IPS DF 4.7 (cell line): Measurements from ENCODE around the gene ARL2BP.
"Not testable (repeated sequence)": the region's sequence is repeated elsewhere in the genome, so short reads cannot be mapped to it uniquely, and the experiment has no call there.

Experiments used
- DNase-seq: peaks from one replicate; pipeline ENCODE4 v3.0.0-alpha.2; 2013; ENCODE audit warnings: low spot score; ENCODE audit errors: extremely low read depth

The ARL2BP gene

DNA sequence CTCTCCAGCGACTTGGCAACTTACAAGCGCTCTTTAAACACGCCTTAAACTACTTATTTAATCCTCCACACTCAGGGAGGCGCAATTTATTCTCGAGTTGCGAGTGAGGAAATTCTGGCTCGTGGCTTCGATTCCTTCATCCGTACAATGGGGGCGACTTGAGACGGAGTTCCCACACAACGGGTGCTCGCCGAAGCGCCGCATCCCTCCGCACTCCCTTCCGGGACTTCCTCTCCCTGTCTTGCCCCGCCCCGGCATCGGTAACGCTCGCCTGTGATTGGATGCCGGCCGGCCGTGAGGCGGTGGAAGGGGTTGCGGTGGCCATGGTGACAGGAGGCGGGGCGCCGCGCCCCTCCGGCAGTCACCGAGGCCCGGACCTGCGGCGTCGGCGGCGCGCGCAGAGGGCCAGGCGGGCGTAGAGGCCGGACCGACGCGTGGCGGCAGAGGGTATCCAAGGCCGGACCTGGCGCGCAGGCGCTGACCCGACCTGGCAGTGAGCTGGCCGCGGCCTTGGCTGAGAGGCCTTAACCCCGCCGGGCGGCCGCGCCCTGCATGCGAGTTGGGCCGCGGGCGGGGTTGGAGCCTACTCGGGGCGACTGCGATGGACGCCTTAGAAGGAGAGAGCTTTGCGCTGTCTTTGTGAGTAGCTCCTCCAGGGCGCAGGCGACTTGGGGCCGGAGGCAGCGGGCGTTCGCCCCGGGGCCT, at the start of gene ARL2BP:
Gene ARL2BP, plus strand, starts transcription at position 493 of the 705 bp plus-strand sequence. Its CDS starts 109 bp downstream, at position 602.
- peak; percentile 87 for DNase-seq

- no peak for DNase-seq
These were observed 48.8 kb upstream of the ARL2BP start for GRCh38 chr16:57196286-57196685.

GRCh38 chr16:57196753-57197152, 48.3 kb upstream of the ARL2BP start:
- no peak for DNase-seq

- not testable (repeated sequence) for DNase-seq
These were observed 44.7 kb upstream of the ARL2BP start for GRCh38 chr16:57200321-57200720.

DNA sequence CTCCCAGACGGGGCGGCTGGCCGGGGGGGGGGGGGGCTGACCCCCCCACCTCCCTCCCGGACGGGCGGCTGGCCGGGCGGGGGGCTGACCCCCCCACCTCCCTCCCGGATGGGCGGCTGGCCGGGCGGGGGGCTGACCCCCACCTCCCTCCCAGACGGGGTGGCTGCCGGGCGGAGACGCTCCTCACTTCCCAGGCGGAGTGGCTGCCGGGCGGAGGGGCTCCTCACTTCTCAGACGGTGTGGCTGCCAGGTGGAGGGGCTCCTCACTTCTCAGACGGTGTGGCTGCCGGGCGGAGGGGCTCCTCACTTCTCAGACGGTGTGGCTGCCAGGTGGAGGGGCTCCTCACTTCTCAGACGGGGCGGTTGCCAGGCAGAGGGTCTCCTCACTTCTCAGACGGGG, 44.1 kb upstream of the ARL2BP start:
- not testable (repeated sequence) for DNase-seq

- DNase-seq = no peak
These were observed 42.8 kb upstream of the ARL2BP start for GRCh38 chr16:57202095-57202886.

DNA sequence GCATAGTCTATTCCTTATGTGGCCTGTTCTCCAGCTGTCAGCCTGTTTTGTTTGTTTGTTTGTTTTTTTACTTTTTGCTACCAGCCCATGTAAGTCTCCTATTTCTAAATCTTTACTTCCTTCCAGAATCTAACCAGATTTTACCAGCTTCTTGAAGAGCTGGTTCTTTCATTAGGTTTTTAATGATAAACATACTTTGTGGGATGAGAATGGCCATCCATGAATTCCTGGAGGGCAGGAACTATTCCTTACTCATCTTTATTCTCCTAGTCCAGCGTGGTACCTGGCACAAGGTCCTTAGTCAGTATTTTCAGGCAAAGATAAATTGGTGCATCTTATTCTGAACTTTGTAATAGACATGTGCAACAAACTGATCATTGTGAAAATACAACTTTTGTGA, 41.6 kb upstream of the ARL2BP start:
- DNase-seq = no peak

DNA sequence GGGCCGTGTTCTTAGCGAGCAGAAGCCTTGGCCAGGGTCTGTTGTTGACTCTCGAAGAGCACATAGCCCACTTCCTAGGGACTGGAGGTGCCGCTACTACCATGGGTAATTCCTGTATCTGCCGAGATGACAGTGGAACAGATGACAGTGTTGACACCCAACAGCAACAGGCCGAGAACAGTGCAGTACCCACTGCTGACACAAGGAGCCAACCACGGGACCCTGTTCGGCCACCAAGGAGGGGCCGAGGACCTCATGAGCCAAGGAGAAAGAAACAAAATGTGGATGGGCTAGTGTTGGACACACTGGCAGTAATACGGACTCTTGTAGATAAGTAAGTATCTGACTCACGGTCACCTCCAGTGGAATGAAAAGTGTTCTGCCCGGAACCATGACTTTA, 40.4 kb upstream of the ARL2BP start:
- DNase-seq = no peak

DNA sequence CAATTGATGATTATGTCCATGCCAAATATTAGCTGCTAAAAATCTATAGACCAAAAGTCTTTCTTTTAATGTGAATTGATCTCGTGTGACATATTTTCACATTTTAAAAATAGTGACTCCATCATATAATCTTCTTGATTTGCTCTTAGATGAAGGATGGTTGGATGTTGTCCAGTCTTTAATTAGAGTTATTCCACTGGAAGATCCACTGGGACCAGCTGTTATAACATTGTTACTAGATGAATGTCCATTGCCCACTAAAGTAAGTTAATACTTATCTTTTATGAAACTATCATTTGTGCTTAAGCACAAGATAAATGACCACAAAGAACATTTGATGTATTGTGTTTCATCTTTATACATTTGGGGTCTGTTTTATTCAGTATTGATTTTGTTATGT, 36.1 kb upstream of the ARL2BP start:
- DNase-seq = no peak

DNA sequence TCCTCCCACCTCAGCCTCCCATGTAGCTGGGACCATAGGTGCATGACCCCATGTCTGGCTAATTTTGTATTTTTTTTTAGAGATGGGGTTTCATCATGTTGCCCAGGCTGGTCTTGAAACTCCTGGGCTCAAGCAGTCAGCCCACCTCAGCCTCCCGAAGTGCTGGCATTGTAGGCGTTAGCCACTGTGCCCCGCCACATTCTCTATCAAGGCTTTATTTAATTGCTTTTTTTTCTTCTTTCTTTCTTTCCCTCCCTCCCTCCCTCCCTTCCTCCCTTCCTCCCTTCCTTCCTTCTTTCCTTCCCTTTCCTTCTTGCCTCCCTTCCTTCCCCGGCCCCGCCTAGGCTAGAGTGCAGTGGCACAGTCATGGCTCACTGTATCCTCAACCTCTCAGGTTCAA, 35.3 kb upstream of the ARL2BP start:
- DNase-seq = no peak

- no peak for DNase-seq
These were observed 31.6 kb upstream of the ARL2BP start for GRCh38 chr16:57213462-57213861.

- no peak for DNase-seq
These were observed 28.1 kb upstream of the ARL2BP start for GRCh38 chr16:57216968-57217367.

GRCh38 chr16:57223057-57223456, 22.0 kb upstream of the ARL2BP start:
- no peak for DNase-seq

DNA sequence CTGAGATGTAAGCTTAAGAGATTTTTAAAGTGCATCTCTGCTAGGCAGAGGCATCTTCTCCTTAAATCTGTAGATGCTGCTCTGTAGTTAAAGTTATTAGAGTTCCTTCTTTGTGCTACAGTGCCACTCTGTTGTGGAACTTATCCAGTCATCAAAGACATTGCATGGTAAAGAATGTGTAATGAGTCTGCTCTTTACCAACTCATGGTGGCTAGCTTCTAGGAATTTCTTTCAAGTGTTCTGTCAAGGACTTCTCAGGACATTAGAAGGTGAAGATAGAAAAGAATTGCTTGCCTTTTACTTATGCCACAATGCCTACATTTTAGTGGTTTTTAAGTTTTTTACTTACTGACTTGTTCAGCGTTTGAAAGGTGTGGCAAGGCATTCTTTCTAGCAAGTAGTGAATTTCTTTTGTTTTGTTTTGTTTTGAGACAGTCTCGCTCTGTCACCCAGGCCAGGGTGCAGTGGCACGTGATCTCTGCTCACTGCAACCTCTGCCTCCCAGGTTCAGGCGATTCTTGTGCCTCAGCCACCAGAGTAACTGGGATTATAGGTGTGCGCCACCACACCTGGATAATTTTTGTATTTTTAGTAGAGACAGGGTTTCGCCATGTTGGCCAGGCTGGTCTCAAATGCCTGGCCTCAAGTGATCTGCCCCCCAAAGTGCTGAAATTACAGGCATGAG, 20.3 kb upstream of the ARL2BP start:
- no peak for DNase-seq

DNA sequence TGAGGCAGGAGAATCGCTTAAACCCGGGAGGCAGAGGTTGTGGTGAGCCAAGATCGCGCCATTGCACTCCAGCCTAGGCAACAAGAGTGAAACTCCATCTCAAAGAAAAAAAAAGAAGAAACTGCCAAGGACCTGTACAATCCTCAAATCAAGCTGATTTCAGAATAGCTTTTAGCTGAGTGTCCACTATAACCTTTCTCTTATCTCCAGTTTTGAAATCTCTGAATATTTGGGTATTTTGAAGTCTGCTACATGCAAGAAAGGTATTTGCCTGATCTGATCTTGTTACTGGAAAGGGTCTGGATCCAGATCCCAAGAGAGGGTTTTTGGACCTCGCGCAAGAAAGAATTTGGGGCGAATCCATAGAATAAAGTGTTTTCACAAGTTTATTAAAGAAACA, 19.1 kb upstream of the ARL2BP start:
- DNase-seq = no peak

DNA sequence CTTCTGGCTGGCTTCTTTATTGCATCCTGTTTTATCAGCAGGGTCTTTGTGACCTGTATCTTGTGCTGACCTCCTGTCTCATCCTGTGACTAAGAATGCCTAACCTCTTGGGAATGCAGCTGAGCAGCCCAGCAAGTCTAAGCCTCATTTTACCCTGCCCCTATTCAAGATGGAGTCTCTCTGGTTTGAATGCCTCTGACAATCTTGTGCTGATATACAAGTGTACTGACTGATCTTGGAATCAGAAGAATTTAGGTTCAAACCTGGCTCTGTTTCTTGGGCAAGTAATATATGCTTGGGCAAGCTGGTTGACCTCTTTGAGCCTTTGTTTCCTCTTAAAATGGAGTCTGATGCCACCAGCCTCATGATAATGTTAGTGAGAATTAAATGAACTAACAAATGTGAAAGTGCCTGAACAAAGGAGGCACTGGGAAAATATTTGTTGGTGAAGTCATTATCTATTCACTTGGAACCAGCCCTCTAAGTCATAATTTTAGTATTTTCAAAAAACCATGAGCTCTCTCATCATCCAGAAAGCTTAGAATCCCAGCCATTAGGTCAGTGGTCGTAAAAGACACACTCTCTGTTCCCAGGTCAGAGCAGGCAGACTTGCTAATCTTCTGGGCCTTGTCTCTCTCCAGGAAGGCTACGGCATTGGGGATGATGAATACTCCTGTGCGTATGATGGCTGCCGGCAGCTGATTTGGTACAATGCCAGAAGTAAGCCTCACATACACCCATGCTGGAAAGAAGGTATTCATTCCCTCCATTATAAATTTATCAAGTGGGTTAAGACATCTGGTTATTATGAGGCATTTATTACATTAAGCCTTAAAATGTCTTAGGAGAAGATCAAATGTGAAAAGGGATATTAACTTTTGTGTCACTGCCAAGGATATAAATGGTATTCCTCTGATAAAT, 18.1 kb upstream of the ARL2BP start:
- no peak for DNase-seq

- no peak for DNase-seq
These were observed 16.0 kb upstream of the ARL2BP start for GRCh38 chr16:57229079-57229478.

DNA sequence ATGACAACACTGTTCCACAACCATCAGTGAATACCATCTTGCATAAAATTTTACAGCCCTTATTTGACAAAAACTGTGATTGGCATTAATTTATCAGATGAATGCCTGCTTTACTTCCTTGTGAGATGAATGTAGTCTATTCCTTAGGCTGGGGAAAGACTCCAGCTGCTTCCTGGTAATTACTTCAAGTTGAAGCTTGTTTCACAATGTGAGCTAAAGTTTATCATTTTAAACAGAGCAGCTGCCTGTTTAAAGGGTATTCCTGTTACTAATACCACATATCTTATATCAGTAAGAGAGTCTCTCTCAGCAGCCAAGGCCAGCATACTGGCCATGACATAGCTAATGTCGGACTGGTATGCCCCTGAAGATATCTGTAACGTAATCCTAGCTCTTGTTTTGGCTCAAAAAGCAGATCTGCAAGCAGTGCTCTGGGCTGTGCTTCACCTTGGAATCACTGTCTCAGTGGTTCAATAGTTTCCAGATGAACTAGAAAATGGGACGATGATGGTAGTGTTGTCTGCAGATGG, 13.2 kb upstream of the ARL2BP start:
- no peak for DNase-seq

DNA sequence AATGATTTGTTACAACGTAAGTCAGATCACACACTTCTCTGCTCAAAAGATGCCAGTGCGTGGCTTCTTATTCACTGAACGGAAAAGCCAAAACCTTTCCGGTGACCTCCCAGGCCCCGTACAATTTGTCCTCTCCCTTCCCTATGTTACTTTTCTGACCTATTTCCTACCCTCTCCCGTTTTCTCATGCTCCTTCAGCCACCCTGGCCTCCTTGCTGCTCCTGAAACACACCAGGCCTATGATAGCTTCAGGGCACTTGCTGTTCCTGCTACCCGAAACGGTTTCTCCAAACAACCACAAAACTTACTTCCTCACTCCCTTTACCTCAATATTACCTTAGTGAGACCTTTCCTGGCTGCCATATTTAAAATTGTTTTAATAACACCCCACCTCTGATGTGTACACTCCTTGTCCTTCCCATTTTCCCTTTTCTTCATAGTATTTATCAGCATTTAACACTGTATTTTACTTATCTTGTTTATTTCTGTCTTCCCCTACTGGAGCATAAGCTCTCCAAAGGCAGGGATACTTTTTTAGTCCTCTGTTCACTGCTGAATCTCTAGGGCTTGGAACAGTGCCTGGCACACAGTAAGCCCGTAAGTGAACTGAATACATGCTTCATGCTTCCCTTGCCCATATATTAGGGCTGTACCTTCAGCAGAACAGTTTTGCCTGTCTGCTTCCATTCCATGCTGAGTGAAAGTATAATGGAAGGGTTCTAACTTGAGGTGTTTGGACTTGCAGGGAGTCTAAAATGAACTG, 10.9 kb upstream of the ARL2BP start:
- DNase-seq = no peak

DNA sequence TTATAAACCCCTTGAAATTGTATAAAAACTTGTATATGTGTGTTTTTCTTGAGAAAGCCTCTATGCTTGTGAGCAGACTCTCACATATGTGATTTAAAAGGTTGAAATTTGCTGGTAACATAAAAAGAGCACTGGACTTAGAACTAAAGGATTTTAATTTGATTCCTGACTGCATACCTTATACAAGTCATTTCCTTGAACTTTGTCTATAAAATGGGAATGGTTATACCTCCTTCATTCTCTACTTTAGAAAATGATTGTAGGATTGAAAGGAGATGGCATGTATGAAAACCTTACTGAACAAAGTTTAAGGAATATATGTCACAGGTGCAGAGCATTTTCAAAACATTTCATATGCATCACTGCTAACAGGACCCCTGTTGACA, 10.4 kb upstream of the ARL2BP start:
- no peak for DNase-seq
